ENCODE results near the gene CA5A. TPM values are rescaled to one million over a fixed set of nuclear protein-coding genes. Genes with fewer than 3 reads are reported as not detected.
A peak's percentile ranks its signal among the peaks of the same experiment; 100 is the strongest.

Gene CA5A
- total and polyA plus RNA-seq, 2 of the 13 experiments (the other 11 are each of a cell fraction or from before 2014, with no cell fraction given): 66.8 to 106 TPM

- TF ChIP-seq ZNF609 (CRISPR knock-in tag; IDR thresholded peaks at IDR 0.05; ENCODE audit: borderline replicate concordance) (no peak), NONO (IDR thresholded peaks at IDR 0.05) (no peak), NONO (CRISPR knock-in tag; conservative IDR thresholded peaks at IDR 0.05) (no peak), TEAD2 (CRISPR knock-in tag; IDR thresholded peaks at IDR 0.05) (no peak), GLMP (CRISPR knock-in tag; IDR thresholded peaks at IDR 0.05; ENCODE audit: borderline replicate concordance) (no peak), CCAR2 (optimal IDR thresholded peaks at IDR 0.05; ENCODE audit: low read depth, low read length) (no peak), TRIM24 (CRISPR knock-in tag; IDR thresholded peaks at IDR 0.05) (no peak), STAG1 (CRISPR knock-in tag; IDR thresholded peaks at IDR 0.05) (peak; percentile 32; the same call in 1 of the 2 replicates)
These were observed 20.3 kb upstream of the CA5A start (continued) for GRCh38 chr16:87956365-87957231.
